22Rv1 (cell line): Measurements from ENCODE around the gene FAM43A.

Experiments used
- ZFX ChIP-seq: fragments of 450-650 bp; IDR thresholded peaks from 2 replicates; pipeline ENCODE4 v1.6.1; 2017; ENCODE audit warnings: antibody characterized with exemption, borderline replicate concordance
- TF ChIP-seq, protein P1 (sequence below): fragments of 450-650 bp; IDR thresholded peaks from 2 replicates; pipeline ENCODE4 v1.5.1; 2017; ENCODE audit warnings: mild to moderate bottlenecking

DNA sequence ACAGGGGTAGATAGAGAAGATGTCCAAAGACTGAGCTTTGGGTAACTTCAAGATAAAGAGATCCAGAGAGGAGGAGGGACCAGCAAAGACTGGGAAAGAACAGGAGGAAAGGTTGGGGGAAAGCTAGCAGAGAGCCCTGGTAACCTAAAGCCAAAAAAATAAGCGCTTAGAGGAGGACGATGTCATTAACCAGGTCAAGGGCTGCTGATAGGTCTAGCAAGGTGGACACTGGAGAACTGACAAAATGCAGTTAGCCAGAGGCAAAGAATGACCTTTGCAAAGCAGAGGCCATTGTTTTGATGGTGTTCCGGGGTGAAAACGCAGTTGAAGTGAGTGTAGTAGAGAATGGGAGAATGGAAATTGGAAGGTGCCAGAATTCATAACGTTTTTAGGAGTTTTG is 39.7 kb downstream of the FAM43A start:
- TF ChIP-seq, protein P1, sequence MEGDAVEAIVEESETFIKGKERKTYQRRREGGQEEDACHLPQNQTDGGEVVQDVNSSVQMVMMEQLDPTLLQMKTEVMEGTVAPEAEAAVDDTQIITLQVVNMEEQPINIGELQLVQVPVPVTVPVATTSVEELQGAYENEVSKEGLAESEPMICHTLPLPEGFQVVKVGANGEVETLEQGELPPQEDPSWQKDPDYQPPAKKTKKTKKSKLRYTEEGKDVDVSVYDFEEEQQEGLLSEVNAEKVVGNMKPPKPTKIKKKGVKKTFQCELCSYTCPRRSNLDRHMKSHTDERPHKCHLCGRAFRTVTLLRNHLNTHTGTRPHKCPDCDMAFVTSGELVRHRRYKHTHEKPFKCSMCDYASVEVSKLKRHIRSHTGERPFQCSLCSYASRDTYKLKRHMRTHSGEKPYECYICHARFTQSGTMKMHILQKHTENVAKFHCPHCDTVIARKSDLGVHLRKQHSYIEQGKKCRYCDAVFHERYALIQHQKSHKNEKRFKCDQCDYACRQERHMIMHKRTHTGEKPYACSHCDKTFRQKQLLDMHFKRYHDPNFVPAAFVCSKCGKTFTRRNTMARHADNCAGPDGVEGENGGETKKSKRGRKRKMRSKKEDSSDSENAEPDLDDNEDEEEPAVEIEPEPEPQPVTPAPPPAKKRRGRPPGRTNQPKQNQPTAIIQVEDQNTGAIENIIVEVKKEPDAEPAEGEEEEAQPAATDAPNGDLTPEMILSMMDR: no peak
- TF ChIP-seq ZFX: no peak
